HK-2 (cell line): Measurements from ENCODE around the gene NR1D2.

ENCODE experiments used
- DNase-seq: peaks from one replicate; pipeline ENCODE4 v3.0.0-alpha.2; 2018; ENCODE audit not compliant: unreplicated experiment

Gene NR1D2

DNA sequence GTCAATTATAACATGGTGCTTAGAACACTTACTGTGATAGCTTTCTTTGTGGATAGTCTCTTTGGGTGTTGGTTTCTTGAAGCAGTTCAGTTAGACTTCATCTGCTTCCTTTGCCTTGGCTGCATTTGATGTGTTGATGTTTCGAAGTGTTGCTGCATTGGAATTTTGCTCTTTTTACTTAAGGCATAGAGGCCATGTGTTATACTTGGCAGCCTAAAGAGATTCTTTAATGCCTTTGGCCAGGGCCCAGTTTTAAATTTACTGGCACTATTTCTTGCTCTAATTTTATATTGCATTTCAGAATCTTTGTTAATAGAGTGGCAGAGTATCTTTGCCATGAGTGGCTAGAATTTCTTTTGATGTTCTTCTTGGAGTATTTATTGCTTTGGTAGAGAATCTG lies 21.2 kb downstream of the NR1D2 start:
- DNase-seq = no peak

DNA sequence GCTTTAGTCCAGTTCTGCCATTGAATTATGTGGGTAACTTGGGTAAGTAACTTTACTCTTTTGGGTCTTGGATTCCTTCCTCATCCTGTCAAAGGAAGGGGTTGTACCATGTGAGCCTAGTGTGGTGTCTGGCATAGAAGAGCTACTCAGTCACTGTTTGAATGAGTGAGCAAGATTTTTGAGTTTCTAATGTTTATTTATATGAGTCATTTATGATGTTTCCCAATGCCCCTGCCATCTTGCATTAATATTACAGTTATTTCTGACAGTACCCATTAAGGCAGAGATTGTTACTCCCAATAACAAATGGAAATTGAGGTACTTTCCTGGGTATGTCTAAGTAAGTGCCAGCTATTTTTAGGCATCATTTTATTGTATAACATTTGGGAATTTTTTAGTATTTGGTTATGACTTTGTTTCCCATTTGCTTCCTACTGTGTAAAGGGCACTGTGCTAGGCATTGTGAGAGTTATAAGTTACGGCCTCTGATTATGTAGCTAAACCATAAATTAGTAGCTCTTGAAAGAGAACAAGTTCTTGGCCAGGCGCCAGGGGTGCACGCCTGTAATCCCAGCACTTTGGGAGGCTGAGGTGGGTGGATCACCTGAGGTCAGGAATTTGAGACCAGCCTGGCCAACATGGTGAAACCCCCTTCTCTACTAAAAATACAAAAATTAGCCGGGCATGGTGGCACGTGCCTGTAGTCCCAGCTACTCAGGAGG lies 23.5 kb downstream of the NR1D2 start:
- DNase-seq = no peak

DNA sequence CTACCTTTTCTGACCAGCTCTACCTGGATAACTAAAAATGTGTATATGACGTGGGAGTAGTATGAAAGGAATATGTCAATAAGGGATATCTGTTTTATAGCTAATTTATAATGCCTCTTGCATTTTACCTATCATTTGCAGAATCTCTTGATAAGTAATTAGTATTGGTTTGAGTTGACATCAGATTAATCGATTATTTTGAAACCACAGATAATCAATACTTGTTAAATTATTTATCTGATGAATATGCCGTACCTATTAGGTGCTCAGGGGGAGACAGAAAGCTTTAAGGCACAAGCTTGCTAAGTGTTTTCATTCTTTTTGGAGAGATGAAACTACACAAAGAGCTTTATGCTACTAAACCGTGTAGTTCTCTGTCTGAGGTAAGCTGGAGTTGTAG lies 24.3 kb downstream of the NR1D2 start:
- DNase-seq = no peak

DNA sequence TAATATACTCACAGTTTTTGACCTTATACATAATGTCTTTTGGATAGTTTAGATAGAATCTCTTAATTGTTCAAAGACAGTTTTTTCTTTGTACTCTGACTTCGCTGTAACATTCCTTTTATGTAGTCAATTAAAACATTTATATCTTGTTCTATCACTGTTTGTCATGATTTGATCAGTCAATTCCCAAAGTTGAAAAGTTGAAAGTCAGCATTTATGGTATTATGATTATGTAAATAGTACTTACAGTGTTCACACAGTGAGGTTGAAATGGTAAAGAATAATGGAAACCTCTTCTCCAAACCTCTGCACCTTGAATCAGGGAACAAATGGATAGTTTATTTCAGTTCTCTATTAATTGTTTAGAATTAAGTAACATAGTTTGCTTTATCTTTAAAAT lies 26.6 kb downstream of the NR1D2 start:
- DNase-seq = no peak

DNA sequence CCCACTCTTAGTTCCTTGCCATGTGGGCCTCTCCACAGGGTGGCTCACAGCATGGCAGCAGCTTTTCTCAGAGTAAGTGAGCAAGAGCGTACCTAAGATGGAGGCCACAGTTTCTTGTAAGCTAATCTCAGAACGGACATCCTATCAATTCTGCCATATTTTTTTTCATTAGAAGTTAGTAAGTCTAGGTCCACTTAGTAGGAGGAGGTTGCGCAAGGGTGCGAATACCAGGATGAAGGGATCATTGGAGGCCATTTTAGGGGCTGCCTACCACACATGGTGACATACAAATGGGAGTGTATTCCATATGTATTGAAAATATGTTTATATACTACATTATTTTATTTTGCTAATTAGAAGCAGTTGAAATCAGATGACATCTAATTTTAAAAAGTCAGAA lies 31.5 kb downstream of the NR1D2 start:
- no peak for DNase-seq

DNA sequence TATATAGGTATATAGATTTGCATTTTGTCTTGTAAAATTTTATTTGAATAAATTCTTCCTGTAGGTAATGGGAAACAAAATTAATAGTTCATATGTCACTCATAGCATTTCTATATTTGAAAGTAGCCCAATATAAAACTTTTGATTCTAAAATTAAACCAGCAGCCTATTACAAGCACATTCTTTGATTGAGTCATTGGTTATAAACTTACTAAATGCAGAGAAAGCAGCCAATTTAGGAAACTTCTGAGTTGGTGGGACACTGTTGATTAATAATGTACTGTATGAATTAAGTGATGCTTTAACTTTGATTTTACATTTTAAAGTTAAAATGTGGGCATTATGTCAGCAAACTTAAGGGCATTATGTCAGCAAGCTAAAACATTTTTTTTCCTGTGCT lies 34.5 kb downstream of the NR1D2 start:
- DNase-seq = no peak

DNA sequence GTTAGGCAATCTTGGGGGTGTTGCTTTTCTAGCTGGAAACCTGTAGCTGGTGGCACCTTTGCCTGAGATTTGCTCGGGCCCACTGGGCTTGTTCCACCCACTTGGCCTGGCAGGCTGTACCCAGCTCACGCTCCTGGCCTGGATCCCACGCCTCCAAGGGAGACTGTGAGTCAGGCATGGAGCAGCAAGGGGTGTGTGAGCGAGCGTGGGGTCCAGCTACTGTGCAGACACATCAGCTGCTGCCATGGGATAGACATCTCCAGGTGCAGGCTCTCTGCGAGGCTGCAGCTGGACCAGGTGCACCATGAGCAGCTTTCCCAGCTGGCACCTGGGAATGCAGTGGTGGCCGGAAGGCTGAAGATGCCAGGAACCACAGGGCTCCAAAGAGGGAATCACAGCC lies 36.0 kb downstream of the NR1D2 start:
- DNase-seq = no peak

DNA sequence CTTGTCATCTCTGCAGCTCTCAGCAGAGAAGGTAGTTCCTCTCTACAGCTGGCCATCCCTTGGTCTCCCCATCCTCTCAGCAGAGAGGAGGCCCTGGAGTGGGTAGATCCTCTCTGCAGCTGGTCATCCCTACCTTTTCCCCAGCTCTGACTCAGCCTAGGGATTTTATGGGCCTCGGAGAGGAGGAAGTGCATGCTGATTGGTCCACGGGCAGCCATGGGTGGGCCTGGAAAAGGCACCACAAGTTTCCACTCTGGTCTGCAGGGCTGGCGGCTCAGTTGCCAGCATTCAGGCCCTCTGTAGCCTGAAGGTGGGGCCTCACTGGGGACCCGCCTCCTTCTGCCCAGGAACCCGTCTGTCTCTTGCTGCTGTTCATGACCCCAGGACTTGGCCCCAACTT lies 36.9 kb downstream of the NR1D2 start:
- DNase-seq = no peak

DNA sequence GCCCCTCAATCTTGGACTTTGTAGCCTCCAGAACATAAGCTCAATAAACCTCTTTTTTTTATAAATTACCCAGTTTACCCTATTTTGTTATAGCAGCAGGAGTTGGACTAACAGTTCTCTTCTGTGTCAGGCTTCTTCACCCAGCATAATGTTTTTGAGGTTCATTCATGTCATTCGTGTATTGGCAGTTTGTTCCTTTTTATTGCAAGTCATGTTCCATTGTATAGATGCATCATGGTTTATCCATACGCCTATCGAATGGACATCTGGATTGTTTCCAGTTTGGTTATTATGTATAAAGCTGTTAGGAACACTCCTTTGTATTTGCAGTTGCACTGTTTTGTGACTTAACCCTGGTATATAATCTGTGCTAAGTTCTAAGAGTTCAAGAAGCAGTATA lies 39.8 kb downstream of the NR1D2 start:
- no peak for DNase-seq

DNA sequence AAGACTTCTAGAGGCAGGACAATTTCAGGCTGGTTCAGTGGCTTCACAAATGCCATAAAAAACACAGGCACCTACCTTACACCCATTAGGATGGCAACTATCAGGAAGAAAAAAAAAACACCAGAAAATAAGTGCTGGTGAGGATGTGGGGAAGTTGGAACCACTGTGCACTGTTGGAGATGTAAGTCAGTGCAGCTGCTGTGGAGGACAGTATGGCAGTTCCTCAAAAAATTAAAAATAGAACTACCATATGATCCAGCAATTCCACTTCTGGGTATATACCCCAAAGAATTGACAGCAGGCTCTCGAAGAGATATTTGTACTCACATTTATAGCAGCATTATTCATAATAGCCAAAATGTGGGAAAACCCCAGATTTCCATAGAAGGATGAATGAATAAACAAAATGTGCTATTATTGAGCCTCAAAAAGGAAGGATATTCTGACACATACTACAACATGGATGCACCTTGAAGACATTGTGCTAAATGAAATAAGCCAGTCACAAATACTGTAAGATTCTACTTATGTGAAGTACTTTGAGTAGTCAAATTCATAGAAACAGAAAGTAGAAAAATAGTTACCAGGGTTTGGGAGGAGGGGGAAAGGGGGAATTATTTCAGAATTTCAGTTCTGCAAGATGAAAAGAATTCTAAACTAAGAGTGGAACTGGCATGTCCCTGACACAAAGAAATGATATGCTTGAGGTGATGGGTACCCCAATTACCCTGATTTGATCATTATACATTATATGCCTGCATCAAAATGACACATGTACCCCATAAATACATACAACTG lies 40.9 kb downstream of the NR1D2 start:
- DNase-seq = no peak

DNA sequence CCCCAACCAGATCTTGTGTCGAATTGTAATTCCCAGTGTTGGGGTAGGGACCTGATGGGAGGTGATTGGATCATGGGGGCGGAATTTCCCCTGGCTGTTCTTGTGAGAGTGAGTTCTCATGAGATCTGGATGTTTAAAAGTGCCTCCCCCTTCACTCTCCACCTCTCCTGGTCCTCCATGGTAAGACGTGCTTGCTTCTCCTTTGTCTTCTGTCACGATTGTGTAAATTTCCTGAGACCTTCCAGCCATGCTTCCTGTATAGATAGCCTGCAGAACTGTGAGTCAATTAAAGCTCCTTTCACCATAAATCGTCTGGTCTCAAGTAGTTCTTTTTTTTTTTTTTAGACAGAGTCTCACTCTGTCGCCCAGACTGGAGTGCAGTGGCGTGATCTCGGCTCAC lies 42.3 kb downstream of the NR1D2 start:
- no peak for DNase-seq

DNA sequence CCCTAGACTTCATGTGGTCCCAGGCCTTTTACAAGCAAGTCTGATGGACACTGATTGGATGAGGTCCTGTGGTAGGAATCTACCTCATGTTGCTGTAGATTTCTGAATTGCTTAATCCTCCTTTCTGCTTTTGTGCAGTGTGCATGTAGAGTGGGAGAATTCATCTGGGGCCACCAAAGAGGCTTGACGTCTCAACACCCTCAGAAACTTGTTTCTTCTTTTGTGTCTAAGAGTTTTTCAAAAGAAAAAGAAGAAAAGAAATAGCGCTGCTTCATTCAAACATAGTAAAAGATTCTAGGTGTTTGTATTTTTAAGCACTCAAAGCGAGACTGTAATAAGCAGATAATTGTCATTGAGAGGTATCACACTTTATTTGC lies 46.2 kb downstream of the NR1D2 start:
- no peak for DNase-seq

DNA sequence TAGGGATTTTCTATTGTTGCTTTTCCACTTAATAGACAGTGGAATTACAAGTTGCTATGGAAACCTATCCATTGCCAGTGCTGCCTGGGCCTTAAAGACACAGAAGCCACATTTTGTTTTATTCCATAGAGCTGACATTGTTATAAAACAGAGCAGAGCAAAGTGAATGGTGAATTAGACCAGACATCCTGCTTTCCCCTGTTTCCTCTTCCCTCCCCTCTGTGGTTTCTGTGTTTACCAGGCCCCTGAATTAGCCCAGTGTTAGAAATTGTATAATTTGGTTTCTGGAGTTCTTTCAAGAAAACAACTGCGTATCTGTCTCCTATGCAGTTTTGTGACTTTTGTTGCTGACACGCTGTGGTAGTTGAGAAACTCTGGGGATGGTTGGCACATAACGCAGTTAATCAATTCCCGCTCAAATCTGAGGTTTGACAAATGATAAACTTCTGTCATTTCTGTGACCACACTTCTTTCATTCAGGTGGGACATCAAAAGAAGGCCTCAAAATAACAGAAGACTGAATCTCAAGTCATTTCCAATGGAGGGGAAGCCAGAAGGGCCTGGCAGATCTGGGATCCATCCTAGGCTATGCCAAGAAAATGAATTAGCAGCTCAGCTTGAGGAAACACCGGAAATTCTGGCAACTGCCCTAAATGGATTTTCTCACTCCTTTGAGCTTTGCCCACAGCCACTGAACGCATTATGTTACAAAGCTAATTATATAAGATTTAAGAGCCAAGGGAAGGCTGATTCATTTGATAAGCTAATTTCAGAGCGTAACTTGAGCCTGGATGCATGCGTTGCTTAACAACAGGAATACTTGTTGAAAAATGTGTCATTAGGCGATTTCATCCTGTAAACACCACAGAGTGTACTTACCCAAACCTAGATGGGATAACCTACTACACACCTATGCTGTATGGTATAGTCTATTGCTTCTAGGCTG lies 46.9 kb downstream of the NR1D2 start:
- no peak for DNase-seq

DNA sequence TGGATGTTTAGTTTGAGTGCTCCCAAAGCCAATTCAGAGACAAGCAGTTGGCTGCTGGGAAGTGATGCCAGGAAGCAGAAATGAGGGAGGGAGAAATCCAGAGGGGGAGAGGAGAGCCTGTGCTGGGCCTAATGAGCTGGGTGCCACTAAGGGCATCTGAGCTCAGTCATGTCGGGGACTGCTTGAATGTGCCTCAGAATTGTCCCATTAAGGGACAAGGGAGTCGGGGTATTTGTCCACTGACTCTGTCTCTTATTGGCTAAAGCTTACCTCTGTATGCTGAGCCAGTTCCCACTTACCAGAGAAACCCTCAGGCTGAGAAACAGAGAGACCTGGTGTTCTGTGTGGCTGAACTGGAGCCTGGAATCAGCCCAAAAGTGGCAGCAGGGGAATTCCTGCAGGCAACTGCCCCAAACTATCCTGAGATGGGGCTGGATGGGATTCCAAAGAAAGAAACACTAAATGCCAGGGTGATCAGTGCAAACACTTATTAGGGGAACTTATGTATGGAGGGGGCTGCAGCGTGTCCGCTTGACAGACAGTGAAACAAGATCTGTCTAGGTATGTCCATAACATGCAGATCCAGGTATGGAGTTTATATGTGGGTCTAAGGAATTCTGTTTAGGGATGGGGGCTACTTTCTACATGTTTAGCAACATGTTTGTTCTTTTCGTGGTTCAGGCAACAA lies 48.6 kb downstream of the NR1D2 start:
- DNase-seq = no peak

DNA sequence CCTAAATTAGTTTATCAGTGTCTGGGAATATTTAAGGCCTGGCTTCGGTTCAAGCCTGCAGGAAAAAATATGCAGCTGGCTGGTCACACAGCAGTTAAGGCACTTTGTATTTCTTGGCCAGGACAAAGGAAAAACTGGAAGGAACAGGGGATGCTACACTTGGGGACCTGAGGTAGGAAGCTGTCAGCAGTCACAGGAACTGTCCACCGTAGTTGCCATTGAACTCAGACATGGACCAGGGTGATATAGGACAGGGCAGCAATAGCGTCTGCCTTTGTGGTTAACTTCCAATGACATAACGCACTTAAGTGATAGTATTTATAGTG lies 49.1 kb downstream of the NR1D2 start:
- DNase-seq = no peak

DNA sequence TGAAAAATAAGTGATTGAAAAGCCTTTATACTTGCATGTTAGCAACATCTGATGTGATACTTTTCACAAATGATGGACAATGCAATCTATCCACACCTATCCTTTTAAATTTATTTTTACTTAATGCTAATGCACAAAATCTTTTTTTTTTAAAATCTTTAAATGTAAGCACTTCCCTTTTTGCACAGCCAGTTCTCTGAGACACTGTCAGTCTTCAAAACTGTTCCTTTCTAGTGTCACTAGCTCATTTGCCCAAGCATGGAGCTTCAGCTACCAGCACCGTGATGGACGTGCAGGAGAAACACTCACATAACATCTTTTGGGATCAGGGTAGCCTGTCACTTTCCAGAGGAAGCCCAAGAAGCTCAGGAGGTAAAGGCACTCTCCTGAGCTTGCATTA lies 50.1 kb downstream of the NR1D2 start:
- no peak for DNase-seq

DNA sequence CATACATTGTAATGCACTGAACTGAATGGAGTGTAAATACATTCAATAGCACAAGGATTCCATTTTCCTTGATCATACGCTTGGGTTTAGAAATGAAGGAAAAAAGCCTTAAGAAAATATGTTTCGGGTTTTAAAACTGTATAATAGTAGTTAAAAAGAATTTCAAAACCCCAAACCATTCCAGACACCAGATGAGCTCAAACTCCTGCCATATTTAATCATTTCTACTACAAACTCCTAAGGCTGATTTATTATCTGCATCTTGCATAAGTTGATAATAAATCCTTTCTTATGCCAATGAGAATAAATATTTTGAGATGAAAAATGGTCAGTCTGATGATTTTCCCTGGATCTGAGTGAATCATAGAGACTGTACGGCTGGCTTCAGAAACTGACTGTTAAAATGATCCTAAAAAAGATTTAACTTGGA lies 51.0 kb downstream of the NR1D2 start:
- DNase-seq = no peak

DNA sequence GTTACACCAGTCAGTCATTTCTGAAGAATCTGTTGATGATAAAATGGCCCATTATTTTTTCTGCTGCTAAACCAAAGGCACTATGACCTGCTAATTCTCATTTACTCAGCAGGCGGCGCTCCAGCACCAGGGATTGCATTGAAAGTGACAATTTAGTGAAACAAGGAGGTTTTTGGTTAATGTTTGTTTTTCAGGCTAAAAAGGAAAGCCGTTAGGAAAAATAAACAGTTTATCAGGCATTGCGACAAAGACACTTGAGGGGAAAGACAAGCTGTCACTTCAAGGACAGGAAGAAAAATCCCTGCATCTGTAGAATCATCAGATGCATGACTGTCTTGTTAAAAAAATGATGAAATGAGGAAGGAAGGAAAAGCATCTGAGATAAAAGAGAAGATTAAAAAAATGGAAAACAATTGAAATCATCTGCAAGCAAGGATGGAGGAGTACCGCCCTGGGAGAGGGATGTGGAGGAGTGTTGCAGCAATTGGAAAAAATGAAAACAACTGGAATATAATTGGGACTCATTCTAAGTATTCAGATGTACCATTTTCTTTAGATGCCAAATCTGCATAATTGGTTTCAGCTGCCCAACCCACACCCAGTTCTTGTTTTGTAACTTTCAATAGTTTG lies 54.0 kb downstream of the NR1D2 start:
- peak; percentile 56 for DNase-seq

DNA sequence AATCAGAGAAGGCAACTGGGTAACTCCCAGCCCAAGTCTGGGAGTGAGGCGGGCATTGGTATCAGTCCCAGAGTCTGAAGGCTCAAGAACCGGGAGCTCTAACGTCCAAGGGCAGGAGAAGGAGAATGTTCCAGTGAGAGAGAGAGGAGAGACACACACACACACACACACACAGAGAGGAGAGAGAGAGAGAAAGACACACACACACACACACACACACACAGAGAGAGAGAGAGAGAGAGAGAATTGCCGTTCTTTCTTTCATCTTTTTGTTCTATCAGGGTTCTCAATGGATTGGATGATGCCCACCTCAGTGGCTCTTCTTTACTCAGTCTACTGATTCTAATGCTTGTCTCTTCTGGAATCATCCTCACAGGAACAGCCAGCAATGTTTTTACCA lies 57.0 kb downstream of the NR1D2 start:
- DNase-seq = no peak

DNA sequence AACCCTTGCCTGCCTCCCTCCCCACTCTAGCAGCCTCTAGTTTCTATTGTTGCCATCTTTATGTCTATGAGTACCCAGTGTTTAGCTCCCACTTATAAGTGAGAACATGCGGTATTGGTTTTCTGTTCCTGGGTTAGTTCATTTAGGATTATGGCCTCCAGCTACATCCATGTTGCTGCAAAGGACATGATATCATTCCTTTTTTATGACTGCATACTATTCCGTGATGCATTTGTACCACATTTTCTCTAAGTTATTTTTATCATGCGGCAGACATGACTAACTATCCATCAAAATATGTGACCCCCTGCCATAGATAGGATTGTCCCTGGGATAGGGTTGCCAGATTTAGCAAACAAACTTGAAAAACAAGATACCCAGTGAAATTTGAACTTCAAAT lies 58.4 kb downstream of the NR1D2 start:
- no peak for DNase-seq

DNA sequence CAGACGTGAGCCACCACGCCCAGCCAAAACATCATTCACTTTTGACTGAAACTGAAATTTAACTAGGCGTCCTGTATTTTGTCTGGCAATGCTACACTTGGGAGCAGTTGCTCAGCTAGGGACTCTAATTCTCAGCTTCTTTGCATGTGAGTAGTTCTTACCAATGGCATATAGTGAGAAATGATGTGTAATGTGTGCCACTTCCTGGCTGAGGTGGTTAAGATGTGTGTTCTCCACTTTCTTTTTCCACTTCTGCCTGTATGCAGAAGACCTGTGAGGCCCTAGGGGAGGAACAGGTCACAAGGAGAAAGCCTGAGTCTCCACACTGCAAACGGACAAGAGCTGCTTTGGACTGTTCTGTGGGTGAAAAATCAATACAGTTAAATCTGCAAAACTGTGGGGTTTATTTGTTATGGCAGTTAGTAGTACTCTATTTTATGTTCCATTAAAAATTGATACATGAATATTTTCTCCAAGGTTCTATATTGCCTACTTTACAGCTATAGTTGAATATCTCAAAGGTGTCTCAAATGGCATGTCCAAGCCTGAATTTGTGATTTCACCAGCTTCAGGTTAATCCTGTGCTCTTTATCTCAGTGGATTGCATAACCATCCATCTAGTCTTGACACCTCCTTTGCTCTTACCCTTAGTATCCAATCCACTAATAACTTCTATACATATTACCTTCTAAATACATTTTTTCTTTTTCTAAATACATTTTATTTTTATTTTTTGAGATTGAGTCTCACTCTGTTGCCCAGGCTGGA lies 59.3 kb downstream of the NR1D2 start:
- DNase-seq = no peak
